HepG2 (cell line): ENCODE measurements around the gene CCL8. TPM values are rescaled to one million over a fixed set of nuclear protein-coding genes. Genes with fewer than 3 reads are reported as not detected.

Source experiments
- ATAC-seq: fragments of 200-7000 bp; cut with Tn5 transposase; 3 replicates; pipeline ENCODE4 v1.9.1; 2020; ENCODE audit warnings: mild to moderate bottlenecking, moderate library complexity
- BruUV-seq: library from RNA; stranded (reverse); fragments of 400-500 nt; replicated peaks from 2 replicates; lab custom pipeline; 2021; lab: Mats Ljungman, UMichigan
- CTCF ChIA-PET: fragments of 300-600 bp; formaldehyde crosslinking; extraction: SDS; loops from one replicate; lab custom pipeline; 2021; ENCODE audit warnings: low total read pairs, inconsistent platforms, low intra/inter-chr PET ratio; lab: Yijun Ruan, JAX
- POLR2A ChIA-PET: fragments of 350-600 bp; sonication (Branson Sonifier 250); formaldehyde crosslinking; loops from one replicate; lab custom pipeline; 2020; ENCODE audit warnings: antibody characterized with exemption, inconsistent platforms; lab: Yijun Ruan, JAX
- DNase-seq: peaks from one replicate; pipeline ENCODE4 v3.0.0-alpha.2; 2015; ENCODE audit warnings: low spot score
- FAIRE-seq: peaks from 3 replicates; lab custom pipeline; 2011; peaks lifted over from hg19 to GRCh38; lab: Jason Lieb, UNC
- H2AFZ ChIP-seq: one replicate; pipeline ENCODE4 v1.6.1; 2011; ENCODE audit warnings: low read length, inconsistent platforms
- H3K27ac ChIP-seq: fragments of 300-600 bp; 3 replicates; pipeline ENCODE4 v1.8.0; 2011; ENCODE audit warnings: mixed run types, mild to moderate bottlenecking, mixed read lengths, low read length, inconsistent platforms; ENCODE audit not compliant: insufficient read depth; ENCODE audit errors: extremely low read length
- H3K27me3 ChIP-seq, 2 experiments: fragments of 200-600 bp in 1 of 2; 2 replicates in 1 of 2; 3 replicates in 1 of 2; pipeline versions ENCODE4 v1.6.0 to v1.8.0; 2011; ENCODE audit warnings: low read length in 2 of 2, mild to moderate bottlenecking in 2 of 2, moderate library complexity in 2 of 2, inconsistent platforms in 1 of 2; ENCODE audit not compliant: insufficient read depth in 2 of 2, control insufficient read depth in 1 of 2
- H3K36me3 ChIP-seq, 2 experiments: fragments of 200-600 bp in 1 of 2; replicated peaks in 1 of 2; 2 replicates in 1 of 2; 3 replicates in 1 of 2; pipeline versions ENCODE4 v1.5.1 to v1.8.0; 2011; ENCODE audit warnings: low read length in 2 of 2, inconsistent platforms in 1 of 2; ENCODE audit not compliant: insufficient read depth in 2 of 2, control insufficient read depth in 1 of 2
- H3K4me1 ChIP-seq: 2 replicates; pipeline ENCODE4 v1.5.1; 2012; ENCODE audit warnings: low read length, inconsistent platforms; ENCODE audit not compliant: insufficient read depth
- H3K4me2 ChIP-seq: 2 replicates; pipeline ENCODE4 v1.6.0; 2011; ENCODE audit warnings: low read depth, low read length, inconsistent platforms
- H3K4me3 ChIP-seq, 3 experiments: fragments of 200-600 bp in 1 of 3; sonication (generic), shearing (Covaris generic) in 1 of 3; replicated peaks in 1 of 3; 2 replicates each; pipeline ENCODE4 v1.5.1; 2011 to 2016; ENCODE audit warnings: low read length in 3 of 3, inconsistent platforms in 2 of 3, low read depth in 2 of 3, mild to moderate bottlenecking in 2 of 3, control low read depth in 1 of 3, mixed read lengths in 1 of 3; ENCODE audit not compliant: insufficient read depth in 1 of 3
- H3K79me2 ChIP-seq: one replicate; pipeline ENCODE4 v1.6.1; 2011; ENCODE audit warnings: low read length, inconsistent platforms; ENCODE audit not compliant: insufficient read depth
- H3K9ac ChIP-seq: 2 replicates; pipeline ENCODE4 v1.6.0; 2011; ENCODE audit warnings: mild to moderate bottlenecking, low read depth, low read length, inconsistent platforms; ENCODE audit not compliant: insufficient read depth
- H3K9me3 ChIP-seq: 2 replicates; pipeline ENCODE4 v1.5.1; 2012; ENCODE audit warnings: mild to moderate bottlenecking, low read length
- H4K20me1 ChIP-seq: 2 replicates; pipeline ENCODE4 v1.6.0; 2011; ENCODE audit warnings: inconsistent platforms, mild to moderate bottlenecking, low read length, moderate library complexity; ENCODE audit not compliant: insufficient read depth
- ASH2L ChIP-seq: fragments of 300-600, 200-600 bp; sonication (generic); IDR thresholded peaks from 2 replicates; pipeline ENCODE4 v1.7.0; 2017; ENCODE audit warnings: low read depth, mild to moderate bottlenecking, moderate library complexity, mixed read lengths, low read length; ENCODE audit not compliant: insufficient read length
- ATM ChIP-seq: fragments of 450-650 bp; IDR thresholded peaks from 2 replicates; pipeline ENCODE4 v1.7.1; 2017; ENCODE audit warnings: mild to moderate bottlenecking, borderline replicate concordance
- DNMT3B ChIP-seq: conservative IDR thresholded peaks from 2 replicates; pipeline ENCODE4 v1.6.1; 2016; ENCODE audit warnings: missing biosample characterization, control low read depth
- HES4 ChIP-seq: sonication (generic); formaldehyde crosslinking; IDR thresholded peaks from 2 replicates; pipeline ENCODE4 v1.9.0; 2021; ENCODE audit warnings: mild to moderate bottlenecking, missing genetic modification reagents, borderline replicate concordance
- IRX3 ChIP-seq: sonication (generic); formaldehyde crosslinking; IDR thresholded peaks from 2 replicates; pipeline ENCODE4 v1.8.1; 2023; ENCODE audit warnings: mild to moderate bottlenecking, low read depth, missing genetic modification reagents, borderline replicate concordance
- KLF11 ChIP-seq: IDR thresholded peaks from 2 replicates; pipeline ENCODE4 v1.6.1; 2016; ENCODE audit warnings: missing compliant biosample characterization
- MATR3 ChIP-seq: sonication (generic); formaldehyde crosslinking; IDR thresholded peaks from 2 replicates; pipeline ENCODE4 v1.4.0; 2020; ENCODE audit warnings: missing genetic modification reagents
- MYC ChIP-seq: sonication (generic); formaldehyde crosslinking; IDR thresholded peaks from 2 replicates; pipeline ENCODE4 v1.9.0; 2021; ENCODE audit warnings: missing genetic modification reagents, borderline replicate concordance
- NAIF1 ChIP-seq: sonication (generic); formaldehyde crosslinking; IDR thresholded peaks from 2 replicates; pipeline ENCODE4 v1.5.0; 2020; ENCODE audit warnings: mild to moderate bottlenecking, missing genetic modification reagents, borderline replicate concordance
- RFXANK ChIP-seq: IDR thresholded peaks from 2 replicates; pipeline ENCODE4 v1.6.1; 2016
- RFXAP ChIP-seq: sonication (generic); formaldehyde crosslinking; IDR thresholded peaks from 2 replicates; pipeline ENCODE4 v1.4.0; 2020; ENCODE audit warnings: missing genetic modification reagents, borderline replicate concordance
- SETDB1 ChIP-seq: sonication (generic); formaldehyde crosslinking; IDR thresholded peaks from 2 replicates; pipeline ENCODE4 v1.5.1; 2020; ENCODE audit warnings: missing genetic modification reagents, mild to moderate bottlenecking, borderline replicate concordance
- ZBTB10 ChIP-seq: sonication (generic); formaldehyde crosslinking; IDR thresholded peaks from 2 replicates; pipeline ENCODE4 v1.4.0; 2020; ENCODE audit warnings: missing genetic modification reagents, borderline replicate concordance
- ZNF350 ChIP-seq: sonication (generic); formaldehyde crosslinking; IDR thresholded peaks from 2 replicates; pipeline ENCODE4 v1.4.0; 2020; ENCODE audit warnings: mild to moderate bottlenecking, low read depth, missing genetic modification reagents, borderline replicate concordance
- ZNF44 ChIP-seq: sonication (generic); formaldehyde crosslinking; IDR thresholded peaks from 2 replicates; pipeline ENCODE4 v1.5.1; 2020; ENCODE audit warnings: mild to moderate bottlenecking, missing genetic modification reagents
- ZNF564 ChIP-seq: sonication (generic); formaldehyde crosslinking; IDR thresholded peaks from 2 replicates; pipeline ENCODE4 v1.8.1; 2023; ENCODE audit warnings: mild to moderate bottlenecking, missing genetic modification reagents
- WGBS: methylation state at CpG from one replicate; pipeline ENCODE4 v1.1.6; 2017; ENCODE audit warnings: low lambda C conversion rate; 5-methylcytosine and 5-hydroxymethylcytosine counted together
- in situ Hi-C: cut with HindIII; loops from 2 replicates; pipeline ENCODE4 v1.10.0; 2017; ENCODE audit warnings: low pct_unique_long_range_greater_than_20kb; ENCODE audit not compliant: extremely low pct_ligation_motif_present
- intact Hi-C: fragments of 100-400 bp; cut with micrococcal nuclease; formaldehyde crosslinking; loops from one replicate; pipeline ENCODE4 v1.10.0; 2022; ENCODE audit not compliant: unreplicated experiment
- polyA plus RNA-seq, 8 experiments: library from polyadenylated mRNA; depleted of rRNA in 3 of 8; stranded (reverse) in 7 of 8; unstranded in 1 of 8; fragments of >200 nt; fragmentation: Illumina TruSeq in 4 of 8; extraction: Trizol in 4 of 8; gene quantifications; 2 replicates each; pipeline versions ENCODE4 v1.2.1 to v1.2.3, GENCODE V29; 2011 to 2016; ENCODE audit warnings: low read depth in 4 of 8, missing spikeins in 1 of 8, mixed read lengths in 1 of 8; ENCODE audit not compliant: insufficient read depth in 1 of 8
- total RNA-seq, 5 experiments: library from RNA; depleted of rRNA; stranded (reverse); fragments of >200 nt; fragmentation: Illumina TruSeq; extraction: Trizol; gene quantifications; 2 replicates each; pipeline ENCODE4 v1.2.3, GENCODE V29; 2016; ENCODE audit warnings: low read depth in 1 of 5

The CCL8 gene
- total and polyA plus RNA-seq, 2 of the 13 experiments (the other 11 are each of a cell fraction or from before 2014, with no cell fraction given), result not detected

GRCh38 chr17:34351096-34351495 lies 31.9 kb downstream of the CCL8 start:
- POLR2A ChIA-PET, result no interaction called here
- intact Hi-C loops, result no loop called here
- Histone ChIP-seq H2AFZ (no peak overlapping the region), H3K4me2 (no peak overlapping the region), H3K4me1 (no peaks in the 10 kb centered on the region)
- no TSS peak for BruUV-seq
- WGBS, result 11% methylated on average over 1 of the region's 1 CpG
- TF ChIP-seq HES4 (CRISPR knock-in tag) (no peak), ZNF350 (CRISPR knock-in tag) (no peak), RFXANK (no peak), DNMT3B (CRISPR knock-in tag) (no peak), ATM (no peak), KLF11 (no peak), IRX3 (CRISPR knock-in tag) (no peak), RFXAP (CRISPR knock-in tag) (no peak), ZNF564 (no peak), MATR3 (no peak), ZNF44 (CRISPR knock-in tag) (no peak), NAIF1 (CRISPR knock-in tag) (no peak), SETDB1 (CRISPR knock-in tag) (no peak), MYC (CRISPR knock-in tag) (no peak), ZBTB10 (CRISPR knock-in tag) (no peak), ASH2L (no peak)
- TF ChIP-seq, all 625 proteins: peak for 0
- H3K36me3 ChIP-seq, result no peaks in the 10 kb centered on the region
- no peaks in the 10 kb centered on the region for H3K79me2 ChIP-seq
- H3K27ac ChIP-seq, result no peak overlapping the region
- H3K4me3 ChIP-seq, result no peak overlapping the region
- FAIRE-seq (no peak), ATAC-seq (no peak), DNase-seq (no peak)
- in situ Hi-C loops, result no loop called here
- no peaks in the 10 kb centered on the region for H4K20me1 ChIP-seq
- no peak overlapping the region for H3K9ac ChIP-seq
- no peaks in the 10 kb centered on the region for H3K9me3 ChIP-seq
- H3K27me3 ChIP-seq, result no peaks in the 10 kb centered on the region; a peak in 1 of 5 replicates
- CTCF ChIA-PET, result no interaction called here
